GM18907 (cell line): ENCODE data around the gene OR10A5.
A peak's percentile ranks its signal among the peaks of the same experiment; 100 is the strongest.
"Not testable (repeated sequence)": the region's sequence is repeated elsewhere in the genome, so short reads cannot be mapped to it uniquely, and the experiment has no call there.

Source experiments
- ATAC-seq: cut with Tn5 transposase; IDR thresholded peaks from one replicate; pipeline ENCODE4 v1.9.1; 2021; ENCODE audit warnings: mild to moderate bottlenecking, moderate library complexity; ENCODE audit not compliant: unreplicated experiment

The OR10A5 gene

DNA sequence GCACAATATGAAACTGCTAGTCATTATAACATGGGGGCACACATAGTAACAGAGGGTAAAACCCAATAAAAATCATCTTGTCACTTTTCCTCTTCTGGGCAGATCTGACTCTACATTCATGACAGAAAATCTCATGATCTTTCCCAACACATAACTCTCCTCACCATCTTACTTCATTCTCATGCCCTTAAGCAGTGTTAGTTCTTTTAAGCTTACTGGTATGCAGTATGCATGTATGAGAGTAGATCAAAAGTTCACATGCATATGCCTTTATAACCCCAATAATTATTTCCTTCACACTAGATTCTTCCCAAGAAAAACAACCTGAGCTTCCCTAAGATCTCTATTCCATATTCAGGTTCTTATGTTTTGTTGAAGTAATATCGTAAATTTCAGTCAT is 25.8 kb downstream of the OR10A5 start:
- ATAC-seq = no peak

DNA sequence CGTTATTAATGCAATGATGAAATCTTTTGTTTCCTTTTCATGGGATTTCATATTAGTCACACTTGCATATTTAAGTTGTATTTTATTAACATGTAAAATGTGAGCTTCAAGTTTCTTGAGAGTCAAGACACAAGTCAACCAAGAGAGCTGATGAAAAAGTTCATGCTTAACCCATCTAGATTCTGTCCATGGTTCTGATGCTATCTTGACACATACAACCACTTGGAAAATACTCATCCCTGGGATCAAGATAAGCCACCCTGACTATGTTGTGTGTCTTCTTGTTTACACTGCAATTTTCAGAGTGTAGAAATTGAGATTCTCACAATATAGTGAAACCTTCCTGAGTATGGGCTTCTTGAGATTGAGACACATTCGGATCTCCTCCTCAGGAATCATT is 30.3 kb downstream of the OR10A5 start:
- no peak for ATAC-seq

DNA sequence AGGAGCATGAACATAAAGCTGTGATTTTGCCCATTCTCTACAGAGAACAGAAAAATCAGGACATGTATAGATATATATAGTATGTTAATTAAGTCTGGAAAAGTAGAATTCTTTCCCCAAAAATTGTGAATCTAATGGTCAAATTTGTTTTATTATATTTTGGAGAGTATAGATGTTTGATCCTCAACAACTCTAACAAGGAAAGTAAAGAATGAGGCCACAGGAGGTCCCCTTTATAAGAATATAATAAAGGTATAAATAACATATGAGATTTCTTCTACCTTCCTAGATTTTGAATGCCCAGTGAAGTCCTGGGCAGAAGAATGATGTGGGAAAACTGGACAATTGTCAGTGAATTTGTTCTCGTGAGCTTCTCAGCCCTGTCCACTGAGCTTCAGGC is 30.8 kb downstream of the OR10A5 start, which contains the start of gene OR10A4:
OR10A4 (plus strand) TSS at position 301 of the 400 bp plus-strand sequence; CDS start at position 324, 23 bp downstream.
- no peak for ATAC-seq

DNA sequence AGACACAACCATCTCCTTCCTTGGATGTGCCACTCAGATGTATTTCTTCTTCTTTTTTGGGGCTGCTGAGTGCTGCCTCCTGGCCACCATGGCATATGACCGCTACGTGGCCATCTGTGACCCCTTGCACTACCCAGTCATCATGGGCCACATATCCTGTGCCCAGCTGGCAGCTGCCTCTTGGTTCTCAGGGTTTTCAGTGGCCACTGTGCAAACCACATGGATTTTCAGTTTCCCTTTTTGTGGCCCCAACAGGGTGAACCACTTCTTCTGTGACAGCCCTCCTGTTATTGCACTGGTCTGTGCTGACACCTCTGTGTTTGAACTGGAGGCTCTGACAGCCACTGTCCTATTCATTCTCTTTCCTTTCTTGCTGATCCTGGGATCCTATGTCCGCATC is 31.4 kb downstream of the OR10A5 start:
- no peak for ATAC-seq

DNA sequence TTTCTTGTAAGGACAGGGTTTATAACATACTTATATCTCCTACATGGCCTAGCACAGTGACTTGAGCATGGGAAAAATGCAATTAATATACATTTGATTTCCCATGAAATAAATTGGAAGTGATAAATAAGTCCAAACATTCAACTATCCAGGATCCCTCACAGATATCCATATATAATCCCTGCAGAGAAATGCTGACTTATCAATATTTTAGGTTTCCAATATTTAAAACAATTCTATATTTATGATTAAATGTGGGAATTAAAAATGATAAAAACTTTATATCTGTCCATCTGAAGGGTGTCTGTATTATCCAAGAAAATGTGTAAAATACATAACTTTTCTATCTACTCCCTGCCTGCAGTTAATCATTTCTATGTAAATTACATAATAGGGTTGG is 37.3 kb downstream of the OR10A5 start:
- no peak for ATAC-seq

DNA sequence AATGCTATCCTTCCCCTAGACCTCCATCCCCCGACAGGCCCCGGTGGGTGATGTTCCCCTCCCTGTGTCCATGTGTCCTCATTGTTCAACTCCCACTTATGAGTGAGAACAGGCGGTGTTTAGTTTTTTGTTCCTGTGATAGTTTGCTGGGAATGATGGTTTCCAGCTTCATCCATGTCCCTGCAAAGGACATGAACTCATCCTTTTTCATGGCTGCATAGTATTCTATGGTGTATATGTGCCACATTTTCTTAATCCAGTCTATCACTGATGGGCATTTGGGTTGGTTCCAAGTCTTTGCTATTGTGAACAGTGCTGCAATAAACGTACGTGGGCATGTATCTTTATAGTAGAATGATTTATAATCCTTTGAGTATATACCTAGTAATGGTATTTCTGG is 42.2 kb downstream of the OR10A5 start:
- not testable (repeated sequence) for ATAC-seq

DNA sequence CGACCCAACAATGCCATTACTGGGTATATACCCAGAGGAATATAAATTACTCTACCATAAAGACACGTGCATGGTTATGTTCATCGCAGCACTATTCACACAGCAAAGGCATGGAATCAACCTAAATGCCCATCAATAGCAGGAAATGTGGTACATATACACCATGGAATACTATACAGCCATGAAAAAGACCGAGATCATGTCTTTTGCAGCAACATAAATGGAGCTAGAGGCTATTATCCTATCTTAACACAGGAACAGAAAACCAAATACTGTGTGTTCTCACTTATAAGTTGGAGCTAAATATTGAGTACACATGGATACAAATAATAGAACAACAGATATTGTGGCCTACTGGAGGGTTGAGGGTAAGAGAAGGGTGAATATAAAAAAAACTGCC is 43.3 kb downstream of the OR10A5 start:
- ATAC-seq = no peak

DNA sequence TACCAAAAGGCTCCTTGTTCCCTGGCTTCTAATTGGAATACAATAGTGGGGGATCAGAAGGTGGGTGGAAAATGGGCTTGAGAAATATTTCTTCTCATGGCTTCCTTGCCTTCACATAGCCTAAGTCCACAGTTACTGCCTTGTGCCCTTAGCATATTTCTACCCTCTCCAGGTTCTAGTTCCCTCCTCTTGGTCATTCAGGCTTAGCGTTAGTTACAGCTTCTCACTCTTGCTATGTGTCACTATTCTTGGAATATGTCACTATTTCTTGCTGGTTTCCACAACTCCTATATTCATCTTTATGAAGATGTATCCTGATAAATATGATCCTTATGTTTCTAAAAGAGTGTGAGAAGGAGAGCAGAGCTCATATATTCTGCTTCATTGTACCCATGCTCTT is 44.4 kb downstream of the OR10A5 start:
- ATAC-seq = no peak

DNA sequence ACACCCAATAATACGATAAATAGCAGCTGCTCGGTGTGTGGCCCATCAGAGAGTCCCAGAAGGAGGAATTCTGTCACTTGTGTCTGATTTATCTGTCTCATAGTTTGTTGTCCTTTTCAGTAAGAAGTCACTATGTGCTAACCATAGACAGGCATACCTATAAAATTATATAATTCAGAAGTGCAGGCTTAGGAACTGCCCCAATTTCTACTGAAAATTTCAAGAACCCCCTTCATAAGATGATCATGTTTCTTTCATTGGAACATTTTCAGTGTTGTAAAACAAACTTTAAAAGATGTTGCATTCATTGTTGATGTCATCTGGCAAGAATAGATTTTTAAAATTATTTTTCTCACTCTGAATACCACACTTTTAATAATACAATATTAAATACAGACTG is 46.9 kb downstream of the OR10A5 start, which contains the start of gene OR2D2:
OR2D2 (minus strand) TSS at position 101 of the 400 bp plus-strand sequence; CDS start at position 101, 0 bp downstream.
- no peak for ATAC-seq

DNA sequence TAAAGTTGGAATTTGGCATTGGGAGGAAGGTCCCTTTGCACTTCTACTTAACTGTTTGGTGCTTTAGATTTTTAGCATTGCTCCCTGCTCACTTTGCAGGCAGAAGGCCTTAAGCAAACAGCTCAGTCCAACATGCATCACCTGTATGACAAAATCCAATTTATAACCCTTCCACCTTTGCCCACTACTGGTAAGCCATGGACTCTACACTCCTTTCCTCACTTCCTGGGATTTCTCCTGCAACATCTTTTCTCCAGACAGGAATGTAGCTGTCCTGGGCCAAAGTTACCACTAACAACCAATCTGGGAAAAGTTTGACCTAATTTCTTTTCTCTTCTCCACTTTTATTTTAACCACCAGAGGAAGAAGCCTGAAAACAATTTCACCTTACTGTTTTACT is 48.6 kb downstream of the OR10A5 start:
- no peak for ATAC-seq

DNA sequence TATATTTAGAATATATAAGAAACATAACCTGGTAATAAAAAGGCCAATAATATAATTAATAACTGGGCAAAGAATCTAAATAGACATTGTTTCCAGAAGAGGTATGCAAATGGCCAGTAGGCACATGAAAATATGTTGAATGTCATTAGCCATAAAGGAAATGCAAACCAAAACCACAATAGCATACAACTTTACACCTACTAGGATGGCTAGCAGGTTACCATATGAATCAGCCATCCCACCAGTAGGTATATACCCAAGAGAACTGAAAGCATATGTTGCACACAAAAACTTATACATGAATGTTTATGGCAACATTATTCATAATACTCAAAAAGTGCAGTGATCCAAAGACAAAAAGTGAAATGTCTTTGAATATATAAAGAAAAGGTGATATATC is 49.5 kb downstream of the OR10A5 start:
- ATAC-seq = peak; percentile 89
